Dermis blood vessel endothelial cell (primary cell): Measurements from ENCODE around the gene FES. TPM values are rescaled to one million over a fixed set of nuclear protein-coding genes. Genes with fewer than 3 reads are reported as not detected.

ENCODE experiments used
- DNase-seq: peaks from one replicate; pipeline ENCODE4 v3.0.0; 2010
- total RNA-seq: library from RNA; depleted of rRNA; stranded (reverse); fragments of >200 nt; gene quantifications from 2 replicates; pipeline ENCODE4 v1.2.3, GENCODE V29; 2014

Gene FES
- total RNA-seq, 1 donor from 2014 or later = 134 TPM

GRCh38 chr15:90932660-90932991 lies 48.3 kb downstream of the FES start:
- no peak for DNase-seq

- DNase-seq = no peak
Observed at GRCh38 chr15:90933301-90933700, 49.0 kb downstream of the FES start.

GRCh38 chr15:90934256-90934948 lies 50.1 kb downstream of the FES start:
- DNase-seq = peak; percentile 87

GRCh38 chr15:90934949-90935751 lies 50.8 kb downstream of the FES start, which contains the start of gene UNC45A:
TSS of gene UNC45A (plus strand) at chr15:90935285. CDS start at chr15:90935325, 40 bp downstream.
- DNase-seq = peak; percentile 87

GRCh38 chr15:90936823-90937222 lies 52.5 kb downstream of the FES start:
- DNase-seq = no peak

GRCh38 chr15:90938261-90938660 lies 54.0 kb downstream of the FES start:
- DNase-seq = no peak

- no peak for DNase-seq
Observed at GRCh38 chr15:90939756-90940155, 55.5 kb downstream of the FES start.

- no peak for DNase-seq
Observed at GRCh38 chr15:90941038-90941437, 56.7 kb downstream of the FES start.

GRCh38 chr15:90942354-90943120 lies 58.2 kb downstream of the FES start:
- no peak for DNase-seq

GRCh38 chr15:90945091-90945490 lies 60.8 kb downstream of the FES start:
- no peak for DNase-seq

Other genes starting within 250 kb of the FES start
- gene BLM, start 167.2 kb upstream of the FES start, total RNA-seq = 4.1 and 8.7 TPM in 2 replicates
- 67.2 and 136 TPM in 2 replicates for gene FURIN, start 15.9 kb upstream of the FES start, total RNA-seq
- gene MAN2A2, start 18.8 kb downstream of the FES start, total RNA-seq = 23.1 and 38.7 TPM in 2 replicates
- gene HDDC3, start 48.0 kb downstream of the FES start, total RNA-seq = 16.3 and 16.7 TPM in 2 replicates
- gene UNC45A, start 50.8 kb downstream of the FES start, total RNA-seq = 128 and 141 TPM in 2 replicates
- gene RCCD1, start 70.4 kb downstream of the FES start, total RNA-seq = 6.8 and 12.4 TPM in 2 replicates
- gene PRC1, start 110.0 kb downstream of the FES start, total RNA-seq = 83.0 and 274 TPM in 2 replicates
- gene VPS33B, start 138.1 kb downstream of the FES start, total RNA-seq = 15.0 and 16.5 TPM in 2 replicates
- 0.56 and 2.6 TPM in 2 replicates for gene SV2B, start 215.8 kb downstream of the FES start, total RNA-seq